ENCODE results near the gene SORT1. TPM values are rescaled to one million over a fixed set of nuclear protein-coding genes. Genes with fewer than 3 reads are reported as not detected.

SORT1 gene
- total and polyA plus RNA-seq, 2 of the 13 experiments (the other 11 are each of a cell fraction or from before 2014, with no cell fraction given) = 32.4 to 93.0 TPM

DNA sequence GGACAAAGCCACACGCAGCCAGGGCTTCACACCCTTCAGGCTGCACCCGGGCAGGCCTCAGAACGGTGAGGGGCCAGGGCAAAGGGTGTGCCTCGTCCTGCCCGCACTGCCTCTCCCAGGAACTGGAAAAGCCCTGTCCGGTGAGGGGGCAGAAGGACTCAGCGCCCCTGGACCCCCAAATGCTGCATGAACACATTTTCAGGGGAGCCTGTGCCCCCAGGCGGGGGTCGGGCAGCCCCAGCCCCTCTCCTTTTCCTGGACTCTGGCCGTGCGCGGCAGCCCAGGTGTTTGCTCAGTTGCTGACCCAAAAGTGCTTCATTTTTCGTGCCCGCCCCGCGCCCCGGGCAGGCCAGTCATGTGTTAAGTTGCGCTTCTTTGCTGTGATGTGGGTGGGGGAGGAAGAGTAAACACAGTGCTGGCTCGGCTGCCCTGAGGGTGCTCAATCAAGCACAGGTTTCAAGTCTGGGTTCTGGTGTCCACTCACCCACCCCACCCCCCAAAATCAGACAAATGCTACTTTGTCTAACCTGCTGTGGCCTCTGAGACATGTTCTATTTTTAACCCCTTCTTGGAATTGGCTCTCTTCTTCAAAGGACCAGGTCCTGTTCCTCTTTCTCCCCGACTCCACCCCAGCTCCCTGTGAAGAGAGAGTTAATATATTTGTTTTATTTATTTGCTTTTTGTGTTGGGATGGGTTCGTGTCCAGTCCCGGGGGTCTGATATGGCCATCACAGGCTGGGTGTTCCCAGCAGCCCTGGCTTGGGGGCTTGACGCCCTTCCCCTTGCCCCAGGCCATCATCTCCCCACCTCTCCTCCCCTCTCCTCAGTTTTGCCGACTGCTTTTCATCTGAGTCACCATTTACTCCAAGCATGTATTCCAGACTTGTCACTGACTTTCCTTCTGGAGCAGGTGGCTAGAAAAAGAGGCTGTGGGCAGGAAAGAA is 122.9 kb downstream of the SORT1 start (continued):
- TF ChIP-seq RORA (CRISPR knock-in tag; IDR thresholded peaks at IDR 0.05) (no peak), NBN (conservative IDR thresholded peaks at IDR 0.05) (no peak), ZNF383 (CRISPR knock-in tag; IDR thresholded peaks at IDR 0.05; ENCODE audit: borderline replicate concordance) (no peak), CCDC6 (CRISPR knock-in tag; IDR thresholded peaks at IDR 0.05) (no peak; the same call in 1 of the 2 replicates), ZNF292 (CRISPR knock-in tag; IDR thresholded peaks at IDR 0.05; ENCODE audit: borderline replicate concordance, low read depth) (0 out of 2 replicates have a peak, but pooled peaks have one; percentile 45), CBX5 (CRISPR knock-in tag; IDR thresholded peaks at IDR 0.05; ENCODE audit: borderline replicate concordance) (no peak; the same call in 1 of the 2 replicates), IRF2 (CRISPR knock-in tag; IDR thresholded peaks at IDR 0.05) (no peak), ZBTB7A (CRISPR knock-in tag; IDR thresholded peaks at IDR 0.05) (peak; percentile 63; the same call in 1 of the 2 replicates), ZNF672 (CRISPR knock-in tag; IDR thresholded peaks at IDR 0.05) (no peak), MAFG (CRISPR knock-in tag; IDR thresholded peaks at IDR 0.05) (no peak), THYN1 (CRISPR knock-in tag; IDR thresholded peaks at IDR 0.05; ENCODE audit: borderline replicate concordance, low read depth) (no peak), MXD4 (CRISPR knock-in tag; IDR thresholded peaks at IDR 0.05) (no peak), ZNF652 (CRISPR knock-in tag; IDR thresholded peaks at IDR 0.05; ENCODE audit: borderline replicate concordance, low read depth) (peak; percentile 90), ZBTB38 (CRISPR knock-in tag; IDR thresholded peaks at IDR 0.05) (peak; percentile 63; the same call in 1 of the 2 replicates), ZMAT3 (CRISPR knock-in tag; conservative IDR thresholded peaks at IDR 0.05) (no peak; the same call in 1 of the 2 replicates), ZNF747 (CRISPR knock-in tag; IDR thresholded peaks at IDR 0.05; ENCODE audit: borderline replicate concordance) (no peak), FIP1L1 (IDR thresholded peaks at IDR 0.05; ENCODE audit: borderline replicate concordance, insufficient read depth, low read depth, low read length) (no peak), ERF (CRISPR knock-in tag; IDR thresholded peaks at IDR 0.05) (0 out of 2 replicates have a peak, but pooled peaks have one; percentile 55), BRCA1 (CRISPR knock-in tag; IDR thresholded peaks at IDR 0.05) (no peak), FOXC1 (CRISPR knock-in tag; IDR thresholded peaks at IDR 0.05; ENCODE audit: borderline replicate concordance) (peak; percentile 70; the same call in 1 of the 2 replicates)
- TF ChIP-seq, protein P1, sequence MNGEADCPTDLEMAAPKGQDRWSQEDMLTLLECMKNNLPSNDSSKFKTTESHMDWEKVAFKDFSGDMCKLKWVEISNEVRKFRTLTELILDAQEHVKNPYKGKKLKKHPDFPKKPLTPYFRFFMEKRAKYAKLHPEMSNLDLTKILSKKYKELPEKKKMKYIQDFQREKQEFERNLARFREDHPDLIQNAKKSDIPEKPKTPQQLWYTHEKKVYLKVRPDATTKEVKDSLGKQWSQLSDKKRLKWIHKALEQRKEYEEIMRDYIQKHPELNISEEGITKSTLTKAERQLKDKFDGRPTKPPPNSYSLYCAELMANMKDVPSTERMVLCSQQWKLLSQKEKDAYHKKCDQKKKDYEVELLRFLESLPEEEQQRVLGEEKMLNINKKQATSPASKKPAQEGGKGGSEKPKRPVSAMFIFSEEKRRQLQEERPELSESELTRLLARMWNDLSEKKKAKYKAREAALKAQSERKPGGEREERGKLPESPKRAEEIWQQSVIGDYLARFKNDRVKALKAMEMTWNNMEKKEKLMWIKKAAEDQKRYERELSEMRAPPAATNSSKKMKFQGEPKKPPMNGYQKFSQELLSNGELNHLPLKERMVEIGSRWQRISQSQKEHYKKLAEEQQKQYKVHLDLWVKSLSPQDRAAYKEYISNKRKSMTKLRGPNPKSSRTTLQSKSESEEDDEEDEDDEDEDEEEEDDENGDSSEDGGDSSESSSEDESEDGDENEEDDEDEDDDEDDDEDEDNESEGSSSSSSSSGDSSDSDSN (CRISPR knock-in tag; IDR thresholded peaks at IDR 0.05) = peak; percentile 55
- TF ChIP-seq, protein P2, sequence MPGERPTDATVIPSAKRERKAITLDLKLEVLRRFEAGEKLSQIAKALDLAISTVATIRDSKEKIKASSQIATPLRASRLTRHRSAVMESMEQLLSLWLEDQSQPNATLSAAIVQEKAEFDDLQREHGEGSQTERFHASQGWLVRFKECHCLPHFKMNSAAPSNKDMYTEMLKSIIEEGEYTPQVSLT (CRISPR knock-in tag; IDR thresholded peaks at IDR 0.05; ENCODE audit: borderline replicate concordance, low read depth) = no peak
- TF ChIP-seq, protein P3, sequence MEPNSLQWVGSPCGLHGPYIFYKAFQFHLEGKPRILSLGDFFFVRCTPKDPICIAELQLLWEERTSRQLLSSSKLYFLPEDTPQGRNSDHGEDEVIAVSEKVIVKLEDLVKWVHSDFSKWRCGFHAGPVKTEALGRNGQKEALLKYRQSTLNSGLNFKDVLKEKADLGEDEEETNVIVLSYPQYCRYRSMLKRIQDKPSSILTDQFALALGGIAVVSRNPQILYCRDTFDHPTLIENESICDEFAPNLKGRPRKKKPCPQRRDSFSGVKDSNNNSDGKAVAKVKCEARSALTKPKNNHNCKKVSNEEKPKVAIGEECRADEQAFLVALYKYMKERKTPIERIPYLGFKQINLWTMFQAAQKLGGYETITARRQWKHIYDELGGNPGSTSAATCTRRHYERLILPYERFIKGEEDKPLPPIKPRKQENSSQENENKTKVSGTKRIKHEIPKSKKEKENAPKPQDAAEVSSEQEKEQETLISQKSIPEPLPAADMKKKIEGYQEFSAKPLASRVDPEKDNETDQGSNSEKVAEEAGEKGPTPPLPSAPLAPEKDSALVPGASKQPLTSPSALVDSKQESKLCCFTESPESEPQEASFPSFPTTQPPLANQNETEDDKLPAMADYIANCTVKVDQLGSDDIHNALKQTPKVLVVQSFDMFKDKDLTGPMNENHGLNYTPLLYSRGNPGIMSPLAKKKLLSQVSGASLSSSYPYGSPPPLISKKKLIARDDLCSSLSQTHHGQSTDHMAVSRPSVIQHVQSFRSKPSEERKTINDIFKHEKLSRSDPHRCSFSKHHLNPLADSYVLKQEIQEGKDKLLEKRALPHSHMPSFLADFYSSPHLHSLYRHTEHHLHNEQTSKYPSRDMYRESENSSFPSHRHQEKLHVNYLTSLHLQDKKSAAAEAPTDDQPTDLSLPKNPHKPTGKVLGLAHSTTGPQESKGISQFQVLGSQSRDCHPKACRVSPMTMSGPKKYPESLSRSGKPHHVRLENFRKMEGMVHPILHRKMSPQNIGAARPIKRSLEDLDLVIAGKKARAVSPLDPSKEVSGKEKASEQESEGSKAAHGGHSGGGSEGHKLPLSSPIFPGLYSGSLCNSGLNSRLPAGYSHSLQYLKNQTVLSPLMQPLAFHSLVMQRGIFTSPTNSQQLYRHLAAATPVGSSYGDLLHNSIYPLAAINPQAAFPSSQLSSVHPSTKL (CRISPR knock-in tag; IDR thresholded peaks at IDR 0.05) = peak; percentile 73
